Measurements from ENCODE around the gene SUMO2.
"Not testable (repeated sequence)": the region's sequence is repeated elsewhere in the genome, so short reads cannot be mapped to it uniquely, and the experiment has no call there.

Gene SUMO2

GRCh38 chr17:75142236-75142971 is 40.4 kb downstream of the SUMO2 start:
- no peak for DNase-seq

- DNase-seq, result no peak
Observed at GRCh38 chr17:75138519-75138918, 44.2 kb downstream of the SUMO2 start.

GRCh38 chr17:75137762-75138161 is 45.0 kb downstream of the SUMO2 start:
- not testable (repeated sequence) for DNase-seq

- DNase-seq, result no peak
Observed at GRCh38 chr17:75135946-75136345, 46.8 kb downstream of the SUMO2 start.

GRCh38 chr17:75135452-75135851 is 47.3 kb downstream of the SUMO2 start:
- no peak for DNase-seq

- not testable (repeated sequence) for DNase-seq
Observed at GRCh38 chr17:75133607-75134347, 49.0 kb downstream of the SUMO2 start.

GRCh38 chr17:75133001-75133400 is 49.8 kb downstream of the SUMO2 start:
- DNase-seq, result no peak

- not testable (repeated sequence) for DNase-seq
Observed at GRCh38 chr17:75132018-75133000, 50.5 kb downstream of the SUMO2 start.

GRCh38 chr17:75131278-75132017 is 51.3 kb downstream of the SUMO2 start, which contains the start of gene NT5C:
NT5C (minus strand) TSS chr17:75131742; CDS start chr17:75131707, 35 bp downstream.
- DNase-seq, result no peak

- no peak for DNase-seq
Observed at GRCh38 chr17:75130632-75131277, 52.0 kb downstream of the SUMO2 start.

GRCh38 chr17:75130059-75130631 is 52.6 kb downstream of the SUMO2 start:
- no peak for DNase-seq

- no peak for DNase-seq
Observed at GRCh38 chr17:75129576-75129975, 53.2 kb downstream of the SUMO2 start.

- DNase-seq, result no peak
Observed at GRCh38 chr17:75128694-75129505, 53.9 kb downstream of the SUMO2 start.

- DNase-seq, result not testable (repeated sequence)
Observed at GRCh38 chr17:75127936-75128335, 54.8 kb downstream of the SUMO2 start.

- no peak for DNase-seq
Observed at GRCh38 chr17:75126954-75127353, 55.8 kb downstream of the SUMO2 start.

GRCh38 chr17:75125984-75126383 is 56.8 kb downstream of the SUMO2 start:
- DNase-seq, result no peak

GRCh38 chr17:75124819-75125162 is 58.0 kb downstream of the SUMO2 start:
- DNase-seq, result no peak

GRCh38 chr17:75124041-75124818 is 58.5 kb downstream of the SUMO2 start:
- peak; percentile 40 for DNase-seq

GRCh38 chr17:75118307-75118706 is 64.5 kb downstream of the SUMO2 start:
- no peak for DNase-seq

- no peak for DNase-seq
Observed at GRCh38 chr17:75116737-75117136, 66.0 kb downstream of the SUMO2 start.
